HEK293 (cell line): ENCODE data around the gene DAPP1.

ENCODE experiments used
- CTCF ChIA-PET: fragments of 350-600 bp; formaldehyde crosslinking; extraction: SDS; loops from one replicate; lab custom pipeline; 2021; ENCODE audit warnings: antibody characterized with exemption; lab: Yijun Ruan, JAX
- POLR2A ChIA-PET: fragments of 300-600 bp; formaldehyde crosslinking; extraction: SDS; loops from one replicate; lab custom pipeline; 2020; ENCODE audit warnings: antibody characterized with exemption, inconsistent platforms; lab: Yijun Ruan, JAX
- H3K27ac ChIP-seq: fragments of 200-500 bp; sonication (Bioruptor generic); 2 replicates; pipeline ENCODE4 v1.5.1; 2014; ENCODE audit warnings: low read depth, low read length, control low read depth, inconsistent platforms; ENCODE audit errors: extremely low read depth
- H3K36me3 ChIP-seq, 2 experiments: fragments of 200-500 bp in 1 of 2; sonication (Bioruptor generic) in 1 of 2; 1 replicate in 1 of 2; 2 replicates in 1 of 2; pipeline ENCODE4 v1.5.1; 2014 to 2017; ENCODE audit warnings: inconsistent platforms in 2 of 2, low read length in 2 of 2; ENCODE audit not compliant: control insufficient read depth in 2 of 2, insufficient read depth in 1 of 2
- H3K4me1 ChIP-seq: fragments of 200-500 bp; sonication (Bioruptor generic); 2 replicates; pipeline ENCODE4 v1.5.1; 2014; ENCODE audit warnings: mild to moderate bottlenecking, low read length, inconsistent platforms; ENCODE audit not compliant: control insufficient read depth, insufficient read depth
- H3K4me3 ChIP-seq: 2 replicates; pipeline ENCODE4 v1.5.1; 2011; ENCODE audit warnings: low read depth, mild to moderate bottlenecking, control low read depth, low read length, moderate library complexity
- H3K9me3 ChIP-seq: fragments of 200-500 bp; sonication (Bioruptor generic); 2 replicates; pipeline ENCODE4 v1.5.1; 2014; ENCODE audit warnings: low read depth, low read length, inconsistent platforms; ENCODE audit not compliant: control insufficient read depth, insufficient read depth
- GLI4 ChIP-seq: fragments of 450-650 bp; formaldehyde crosslinking; IDR thresholded peaks from 2 replicates; pipeline ENCODE4 v1.5.1; 2016; ENCODE audit warnings: missing biosample characterization, missing genetic modification characterization
- HOXD13 ChIP-seq: sonication (generic); formaldehyde crosslinking; IDR thresholded peaks from 2 replicates; pipeline ENCODE4 v1.8.0; 2022; ENCODE audit warnings: missing genetic modification reagents, borderline replicate concordance
- MYNN ChIP-seq: fragments of 450-650 bp; formaldehyde crosslinking; IDR thresholded peaks from 2 replicates; pipeline ENCODE4 v1.5.1; 2016; ENCODE audit warnings: missing biosample characterization, missing genetic modification characterization, borderline replicate concordance
- RBAK ChIP-seq: fragments of 450-650 bp; formaldehyde crosslinking; IDR thresholded peaks from 2 replicates; pipeline ENCODE4 v1.5.1; 2016; ENCODE audit warnings: missing biosample characterization, missing genetic modification characterization
- REST ChIP-seq: fragments of 450-650 bp; formaldehyde crosslinking; IDR thresholded peaks from 2 replicates; pipeline ENCODE4 v1.5.1; 2016; ENCODE audit warnings: missing biosample characterization, missing genetic modification characterization
- SP7 ChIP-seq: fragments of 450-650 bp; formaldehyde crosslinking; IDR thresholded peaks from 2 replicates; pipeline ENCODE4 v1.5.1; 2016; ENCODE audit warnings: missing biosample characterization, missing genetic modification characterization
- ZBTB20 ChIP-seq: fragments of 450-650 bp; formaldehyde crosslinking; IDR thresholded peaks from 2 replicates; pipeline ENCODE4 v1.5.1; 2016; ENCODE audit warnings: missing biosample characterization, missing genetic modification characterization
- ZBTB21 ChIP-seq: fragments of 450-650 bp; formaldehyde crosslinking; IDR thresholded peaks from 2 replicates; pipeline ENCODE4 v1.5.1; 2017; ENCODE audit warnings: missing biosample characterization, missing genetic modification characterization
- ZBTB48 ChIP-seq: fragments of 450-650 bp; formaldehyde crosslinking; IDR thresholded peaks from 2 replicates; pipeline ENCODE4 v1.5.1; 2016; ENCODE audit warnings: missing biosample characterization, missing genetic modification characterization
- ZNF138 ChIP-seq: fragments of 450-650 bp; formaldehyde crosslinking; IDR thresholded peaks from 2 replicates; pipeline ENCODE4 v1.5.1; 2016; ENCODE audit warnings: missing biosample characterization, missing genetic modification characterization, borderline replicate concordance
- ZNF2 ChIP-seq: fragments of 450-650 bp; formaldehyde crosslinking; IDR thresholded peaks from 2 replicates; pipeline ENCODE4 v1.5.1; 2016; ENCODE audit warnings: missing biosample characterization, missing genetic modification characterization
- ZNF202 ChIP-seq: fragments of 450-650 bp; formaldehyde crosslinking; IDR thresholded peaks from 2 replicates; pipeline ENCODE4 v1.5.1; 2016; ENCODE audit warnings: missing biosample characterization, missing genetic modification characterization, borderline replicate concordance
- ZNF266 ChIP-seq: fragments of 450-650 bp; formaldehyde crosslinking; IDR thresholded peaks from 2 replicates; pipeline ENCODE4 v1.5.1; 2016; ENCODE audit warnings: missing biosample characterization, missing genetic modification characterization, low read depth
- ZNF302 ChIP-seq: fragments of 450-650 bp; formaldehyde crosslinking; IDR thresholded peaks from 2 replicates; pipeline ENCODE4 v1.5.1; 2016; ENCODE audit warnings: missing biosample characterization, missing genetic modification characterization, low read depth
- ZNF404 ChIP-seq: fragments of 450-650 bp; formaldehyde crosslinking; IDR thresholded peaks from 2 replicates; pipeline ENCODE4 v1.5.1; 2017; ENCODE audit warnings: missing biosample characterization, missing genetic modification characterization
- ZNF433 ChIP-seq: fragments of 450-650 bp; formaldehyde crosslinking; IDR thresholded peaks from 2 replicates; pipeline ENCODE4 v1.5.1; 2016; ENCODE audit warnings: missing biosample characterization, missing genetic modification characterization, low read depth
- ZNF501 ChIP-seq: fragments of 450-650 bp; formaldehyde crosslinking; IDR thresholded peaks from 2 replicates; pipeline ENCODE4 v1.5.1; 2016; ENCODE audit warnings: missing biosample characterization, missing genetic modification characterization
- ZNF549 ChIP-seq: fragments of 450-650 bp; IDR thresholded peaks from 2 replicates; pipeline ENCODE4 v1.5.1; 2018; ENCODE audit warnings: missing biosample characterization, missing genetic modification characterization, mild to moderate bottlenecking, inconsistent platforms, moderate library complexity
- ZNF555 ChIP-seq: fragments of 450-650 bp; formaldehyde crosslinking; conservative IDR thresholded peaks from 2 replicates; pipeline ENCODE4 v1.5.1; 2017; ENCODE audit warnings: missing biosample characterization, mild to moderate bottlenecking, missing genetic modification characterization, inconsistent platforms
- ZNF561 ChIP-seq: fragments of 450-650 bp; IDR thresholded peaks from 2 replicates; pipeline ENCODE4 v1.5.1; 2018; ENCODE audit warnings: missing biosample characterization, missing genetic modification characterization, borderline replicate concordance
- ZNF600 ChIP-seq: fragments of 450-650 bp; formaldehyde crosslinking; IDR thresholded peaks from 2 replicates; pipeline ENCODE4 v1.5.1; 2016; ENCODE audit warnings: missing biosample characterization, missing genetic modification characterization
- ZNF629 ChIP-seq: fragments of 450-650 bp; formaldehyde crosslinking; IDR thresholded peaks from 2 replicates; pipeline ENCODE4 v1.5.1; 2017; ENCODE audit warnings: missing biosample characterization, missing genetic modification characterization
- ZNF654 ChIP-seq: fragments of 450-650 bp; formaldehyde crosslinking; IDR thresholded peaks from 2 replicates; pipeline ENCODE4 v1.5.1; 2016; ENCODE audit warnings: low read depth, missing biosample characterization, missing genetic modification characterization
- ZNF670 ChIP-seq: fragments of 450-650 bp; formaldehyde crosslinking; IDR thresholded peaks from 2 replicates; pipeline ENCODE4 v1.5.1; 2016; ENCODE audit warnings: missing biosample characterization, missing genetic modification characterization, low read depth
- ZNF843 ChIP-seq: fragments of 450-650 bp; formaldehyde crosslinking; IDR thresholded peaks from 2 replicates; pipeline ENCODE4 v1.5.1; 2016; ENCODE audit warnings: missing biosample characterization, missing genetic modification characterization
- TF ChIP-seq, protein P1 (sequence below): fragments of 450-650 bp; IDR thresholded peaks from 2 replicates; pipeline ENCODE4 v1.5.1; 2018; ENCODE audit warnings: missing biosample characterization, missing genetic modification characterization
- TF ChIP-seq, protein P2 (sequence below): fragments of 450-650 bp; formaldehyde crosslinking; IDR thresholded peaks from 2 replicates; pipeline ENCODE4 v1.5.1; 2016; ENCODE audit warnings: missing biosample characterization, missing genetic modification characterization
- TF ChIP-seq, protein P3 (sequence below): fragments of 450-650 bp; formaldehyde crosslinking; IDR thresholded peaks from 2 replicates; pipeline ENCODE4; 2016; ENCODE audit warnings: missing biosample characterization, missing genetic modification characterization

The DAPP1 gene

DNA sequence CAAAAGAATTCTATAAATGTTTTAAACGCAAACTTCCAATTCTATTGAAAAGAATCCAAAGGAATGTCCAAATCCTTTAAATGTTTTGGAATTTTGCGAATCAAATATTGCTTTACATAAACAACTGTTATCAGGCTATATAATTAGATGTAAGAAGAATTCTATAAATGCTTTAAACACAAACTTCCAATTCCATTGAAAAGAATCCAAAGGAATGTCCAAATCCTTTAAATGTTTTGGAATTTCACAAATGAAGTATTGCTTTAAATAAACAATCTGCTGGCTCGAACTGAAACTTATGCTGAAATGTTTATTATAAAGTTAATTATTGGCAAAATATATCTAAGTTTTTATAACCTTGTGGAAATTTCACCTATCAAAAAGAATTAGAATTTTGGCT, 16.1 kb downstream of the DAPP1 start:
- Histone ChIP-seq H3K9me3 (no peaks in the 10 kb centered on the region), H3K4me1 (no peaks in the 10 kb centered on the region), H3K4me3 (no peak overlapping the region), H3K36me3 (no peaks in the 10 kb centered on the region), H3K27ac (no peak overlapping the region)
- POLR2A ChIA-PET = no interaction called here
- TF ChIP-seq ZNF302 (tag by site-specific recombination) = no peak
- no peak for TF ChIP-seq ZBTB21 (tag by site-specific recombination)
- TF ChIP-seq, protein P1, sequence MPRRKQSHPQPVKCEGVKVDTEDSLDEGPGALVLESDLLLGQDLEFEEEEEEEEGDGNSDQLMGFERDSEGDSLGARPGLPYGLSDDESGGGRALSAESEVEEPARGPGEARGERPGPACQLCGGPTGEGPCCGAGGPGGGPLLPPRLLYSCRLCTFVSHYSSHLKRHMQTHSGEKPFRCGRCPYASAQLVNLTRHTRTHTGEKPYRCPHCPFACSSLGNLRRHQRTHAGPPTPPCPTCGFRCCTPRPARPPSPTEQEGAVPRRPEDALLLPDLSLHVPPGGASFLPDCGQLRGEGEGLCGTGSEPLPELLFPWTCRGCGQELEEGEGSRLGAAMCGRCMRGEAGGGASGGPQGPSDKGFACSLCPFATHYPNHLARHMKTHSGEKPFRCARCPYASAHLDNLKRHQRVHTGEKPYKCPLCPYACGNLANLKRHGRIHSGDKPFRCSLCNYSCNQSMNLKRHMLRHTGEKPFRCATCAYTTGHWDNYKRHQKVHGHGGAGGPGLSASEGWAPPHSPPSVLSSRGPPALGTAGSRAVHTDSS (tag by site-specific recombination) = no peak
- TF ChIP-seq MYNN (tag by site-specific recombination) = no peak
- no peak for TF ChIP-seq ZBTB20 (tag by site-specific recombination)
- TF ChIP-seq ZNF138 = no peak
- no peak for TF ChIP-seq ZNF404 (tag by site-specific recombination)
- no peak for TF ChIP-seq HOXD13 (CRISPR knock-in tag)
- TF ChIP-seq REST (tag by site-specific recombination) = no peak
- TF ChIP-seq ZNF555 (tag by site-specific recombination) = no peak
- no peak for TF ChIP-seq ZNF433 (tag by site-specific recombination)
- no peak for TF ChIP-seq SP7 (tag by site-specific recombination)
- no peak for TF ChIP-seq ZNF202
- TF ChIP-seq ZBTB48 = no peak
- TF ChIP-seq ZNF670 (tag by site-specific recombination) = no peak
- TF ChIP-seq ZNF843 = no peak
- no peak for TF ChIP-seq ZNF629
- TF ChIP-seq ZNF600 (tag by site-specific recombination) = no peak
- no peak for TF ChIP-seq RBAK (tag by site-specific recombination)
- CTCF ChIA-PET = no interaction called here

DNA sequence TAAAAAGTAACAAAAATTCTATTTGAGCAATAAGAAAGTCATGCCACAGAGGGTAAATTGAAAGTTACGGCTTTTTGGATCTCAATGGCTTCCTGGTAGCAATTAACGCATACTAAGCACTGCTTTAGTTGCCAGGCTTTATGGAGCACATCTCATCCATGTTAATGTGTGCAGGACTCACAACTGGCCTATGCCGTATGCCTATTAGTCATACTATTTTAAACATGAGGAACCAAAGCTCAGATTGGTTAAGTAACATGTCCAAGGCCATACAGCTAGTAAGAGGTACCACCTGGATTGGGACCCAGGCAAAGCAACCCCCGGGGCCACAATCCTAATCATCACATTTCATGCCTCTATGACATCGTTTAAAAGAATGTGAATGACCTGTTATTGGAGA, 17.1 kb downstream of the DAPP1 start:
- Histone ChIP-seq H3K36me3 (no peaks in the 10 kb centered on the region), H3K9me3 (no peaks in the 10 kb centered on the region), H3K4me3 (no peak overlapping the region), H3K27ac (no peak overlapping the region), H3K4me1 (no peaks in the 10 kb centered on the region)
- POLR2A ChIA-PET = no interaction called here
- no peak for TF ChIP-seq ZNF561 (tag by site-specific recombination)
- CTCF ChIA-PET = no interaction called here

GRCh38 chr4:99834569-99834968, 17.9 kb downstream of the DAPP1 start:
- H3K27ac ChIP-seq = no peak overlapping the region
- H3K4me1 ChIP-seq = no peaks in the 10 kb centered on the region
- no peaks in the 10 kb centered on the region for H3K9me3 ChIP-seq
- ChIA-PET CTCF (interaction anchor here (0.6 kb wide), 1 partner anchor 116 kb away, joined by 4 read pairs; the partner anchor contains the start of gene H2AZ1), POLR2A (no interaction called here)
- no peak for TF ChIP-seq ZNF266 (tag by site-specific recombination)
- TF ChIP-seq, protein P2, sequence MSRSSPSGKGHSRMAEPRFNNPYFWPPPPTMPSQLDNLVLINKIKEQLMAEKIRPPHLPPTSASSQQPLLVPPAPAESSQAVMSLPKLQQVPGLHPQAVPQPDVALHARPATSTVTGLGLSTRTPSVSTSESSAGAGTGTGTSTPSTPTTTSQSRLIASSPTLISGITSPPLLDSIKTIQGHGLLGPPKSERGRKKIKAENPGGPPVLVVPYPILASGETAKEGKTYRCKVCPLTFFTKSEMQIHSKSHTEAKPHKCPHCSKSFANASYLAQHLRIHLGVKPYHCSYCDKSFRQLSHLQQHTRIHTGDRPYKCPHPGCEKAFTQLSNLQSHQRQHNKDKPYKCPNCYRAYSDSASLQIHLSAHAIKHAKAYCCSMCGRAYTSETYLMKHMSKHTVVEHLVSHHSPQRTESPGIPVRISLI (tag by site-specific recombination) = no peak
- no peak for TF ChIP-seq ZNF501 (tag by site-specific recombination)
- TF ChIP-seq, protein P3, sequence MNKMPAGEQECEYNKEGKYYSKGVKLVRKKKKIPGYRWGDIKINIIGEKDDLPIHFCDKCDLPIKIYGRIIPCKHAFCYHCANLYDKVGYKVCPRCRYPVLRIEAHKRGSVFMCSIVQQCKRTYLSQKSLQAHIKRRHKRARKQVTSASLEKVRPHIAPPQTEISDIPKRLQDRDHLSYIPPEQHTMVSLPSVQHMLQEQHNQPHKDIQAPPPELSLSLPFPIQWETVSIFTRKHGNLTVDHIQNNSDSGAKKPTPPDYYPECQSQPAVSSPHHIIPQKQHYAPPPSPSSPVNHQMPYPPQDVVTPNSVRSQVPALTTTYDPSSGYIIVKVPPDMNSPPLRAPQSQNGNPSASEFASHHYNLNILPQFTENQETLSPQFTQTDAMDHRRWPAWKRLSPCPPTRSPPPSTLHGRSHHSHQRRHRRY = no peak
- no peak for TF ChIP-seq GLI4 (tag by site-specific recombination)
- no peak for TF ChIP-seq ZNF654 (tag by site-specific recombination)
- no peak for TF ChIP-seq ZNF2 (tag by site-specific recombination)
- TF ChIP-seq ZNF549 (tag by site-specific recombination) = no peak
- H3K4me3 ChIP-seq = no peak overlapping the region
- no peaks in the 10 kb centered on the region for H3K36me3 ChIP-seq
